GM19372 (cell line): ENCODE data around the gene DENND2A.
"Not testable (repeated sequence)": the region's sequence is repeated elsewhere in the genome, so short reads cannot be mapped to it uniquely, and the experiment has no call there.

Experiments
- ATAC-seq: cut with Tn5 transposase; IDR thresholded peaks from one replicate; pipeline ENCODE4 v1.9.1; 2021; ENCODE audit warnings: mild to moderate bottlenecking, low read depth, moderate library complexity; ENCODE audit not compliant: unreplicated experiment

DENND2A gene

GRCh38 chr7:140594131-140594691 is 46.4 kb downstream of the DENND2A start:
- ATAC-seq, result no peak

- ATAC-seq, result no peak
Measured at GRCh38 chr7:140593672-140593982, 47.0 kb downstream of the DENND2A start.

DNA sequence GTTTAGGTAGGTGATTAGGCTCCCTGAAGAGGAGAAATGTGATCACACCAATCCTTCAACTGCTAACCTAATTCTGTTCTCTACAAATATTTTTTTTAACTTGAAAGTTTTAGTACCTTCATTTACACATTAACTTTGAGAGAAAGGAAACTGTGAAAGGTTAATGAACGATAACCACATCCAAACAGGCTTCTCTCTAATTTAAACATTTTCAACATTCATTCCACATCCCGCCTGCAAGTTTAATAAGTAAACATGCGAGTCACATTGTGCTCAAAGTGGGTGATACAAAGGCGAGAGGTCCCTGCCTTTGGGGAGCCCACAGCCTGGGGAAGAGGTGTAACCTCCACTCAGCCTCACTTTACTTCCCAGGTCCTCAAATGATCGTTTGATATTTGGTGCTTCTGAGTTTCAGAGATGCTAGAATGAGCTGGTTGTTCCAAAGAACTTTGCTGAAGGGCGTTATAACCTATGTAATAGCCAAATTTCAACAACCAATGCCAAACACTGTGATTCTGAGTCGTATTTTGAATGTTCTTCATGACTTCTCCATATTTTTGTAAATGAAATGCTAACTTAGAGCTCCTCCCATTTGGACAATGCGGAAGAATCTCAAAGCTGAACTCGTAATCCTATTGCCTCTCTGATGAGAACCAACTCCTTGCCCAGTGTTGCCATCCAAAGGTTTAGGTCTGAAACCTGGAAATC is 47.5 kb downstream of the DENND2A start:
- no peak for ATAC-seq

DNA sequence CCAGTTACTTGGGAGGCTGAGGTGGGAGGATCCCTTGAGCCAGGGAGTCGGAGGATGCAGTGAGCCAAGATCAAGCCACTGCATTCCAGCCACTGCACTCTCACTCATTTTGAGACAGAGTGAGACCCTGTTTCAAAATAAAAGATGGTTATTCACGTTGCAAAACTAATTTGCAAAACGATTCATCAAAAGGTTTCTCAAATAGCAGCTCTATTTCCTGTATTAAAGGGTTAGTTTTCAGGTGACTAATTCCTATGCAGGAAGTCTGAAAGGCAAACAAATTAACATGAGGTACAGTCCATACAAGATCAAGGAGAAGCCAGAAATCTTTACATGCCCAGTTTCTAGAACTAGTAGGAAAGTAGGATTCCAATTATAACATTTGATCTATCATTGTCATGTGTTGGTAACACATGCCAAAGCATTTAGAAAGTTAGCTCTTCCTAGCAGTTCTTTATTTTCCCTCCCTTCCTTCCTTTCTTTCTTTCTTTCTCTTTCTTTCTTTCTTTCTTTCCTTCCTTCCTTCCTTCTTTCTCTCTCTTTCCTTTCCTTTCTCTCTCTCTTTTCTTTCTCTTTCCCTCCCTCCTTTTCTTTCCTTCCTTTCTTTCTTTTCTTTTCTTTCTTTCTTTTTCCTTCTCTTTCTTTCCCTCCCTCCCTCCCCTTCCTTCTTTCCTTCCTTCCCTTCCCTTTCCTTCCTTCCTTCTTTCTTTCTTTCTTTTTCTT is 49.3 kb downstream of the DENND2A start:
- no peak for ATAC-seq

- ATAC-seq, result no peak
Measured at GRCh38 chr7:140587243-140587642, 53.4 kb downstream of the DENND2A start.

DNA sequence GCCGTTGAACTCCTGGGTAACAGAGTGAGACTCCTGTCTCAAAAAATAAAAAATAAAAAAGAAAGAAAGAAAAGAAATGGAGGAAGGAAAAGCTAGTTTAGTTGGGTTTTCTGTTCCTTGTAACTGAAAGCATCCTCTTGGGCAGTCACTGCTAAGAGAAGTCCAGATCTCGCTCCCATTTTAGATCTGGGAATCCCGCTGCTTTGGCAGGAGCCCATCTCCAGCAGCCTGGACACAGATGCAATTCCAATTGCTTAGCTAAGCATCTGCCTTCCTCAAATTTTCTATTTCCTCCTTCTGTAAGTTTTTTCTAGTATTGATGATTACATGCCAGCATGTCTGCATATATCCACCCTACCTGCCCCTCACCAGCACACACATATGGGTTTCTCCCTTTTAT is 54.1 kb downstream of the DENND2A start:
- no peak for ATAC-seq

DNA sequence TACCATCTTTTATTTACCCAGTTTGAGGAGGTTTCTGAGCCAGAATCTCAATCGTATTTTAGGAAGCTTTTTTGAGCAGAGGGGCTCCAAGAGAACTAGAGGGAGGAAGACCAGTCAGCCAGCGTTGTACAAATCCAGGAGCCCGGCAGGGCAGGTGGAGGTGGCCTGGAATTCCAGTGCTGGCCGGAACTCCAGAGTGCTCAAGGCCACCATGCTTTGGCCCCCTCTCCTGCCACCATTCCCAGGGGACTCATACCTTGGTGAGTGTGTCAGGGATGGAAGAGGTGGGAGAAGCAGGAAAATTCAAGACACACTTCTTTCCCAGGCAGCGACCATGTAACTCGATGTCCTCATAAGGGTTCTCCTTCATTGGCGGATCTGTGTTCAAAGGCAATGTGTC is 55.3 kb downstream of the DENND2A start:
- ATAC-seq, result no peak

GRCh38 chr7:140584195-140584851 is 56.3 kb downstream of the DENND2A start:
- ATAC-seq, result no peak

DNA sequence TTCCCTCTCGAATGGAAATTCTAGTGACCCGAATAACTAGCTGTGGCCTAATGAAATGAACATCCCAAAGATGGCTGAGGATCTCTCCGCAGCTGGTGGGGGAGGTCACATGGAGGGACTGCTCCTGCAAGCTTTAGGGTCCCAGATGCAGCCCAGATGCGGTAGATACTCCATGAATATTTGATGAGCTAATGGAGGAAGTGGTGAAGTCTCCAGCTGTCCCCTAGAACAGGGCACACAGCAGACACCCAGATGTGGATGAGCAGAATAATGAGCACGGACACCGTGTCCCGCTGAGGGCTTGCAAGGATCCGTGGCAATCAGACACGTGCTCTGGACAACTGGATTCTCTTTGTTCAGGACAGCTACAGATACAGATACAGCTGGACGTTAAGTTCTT is 59.2 kb downstream of the DENND2A start:
- ATAC-seq, result no peak

GRCh38 chr7:140577651-140578050 is 63.0 kb downstream of the DENND2A start:
- no peak for ATAC-seq

- ATAC-seq, result no peak
Measured at GRCh38 chr7:140576589-140576988, 64.0 kb downstream of the DENND2A start.

GRCh38 chr7:140571538-140572122 is 69.0 kb downstream of the DENND2A start:
- ATAC-seq, result no peak

GRCh38 chr7:140570120-140570519 is 70.5 kb downstream of the DENND2A start:
- ATAC-seq, result no peak

DNA sequence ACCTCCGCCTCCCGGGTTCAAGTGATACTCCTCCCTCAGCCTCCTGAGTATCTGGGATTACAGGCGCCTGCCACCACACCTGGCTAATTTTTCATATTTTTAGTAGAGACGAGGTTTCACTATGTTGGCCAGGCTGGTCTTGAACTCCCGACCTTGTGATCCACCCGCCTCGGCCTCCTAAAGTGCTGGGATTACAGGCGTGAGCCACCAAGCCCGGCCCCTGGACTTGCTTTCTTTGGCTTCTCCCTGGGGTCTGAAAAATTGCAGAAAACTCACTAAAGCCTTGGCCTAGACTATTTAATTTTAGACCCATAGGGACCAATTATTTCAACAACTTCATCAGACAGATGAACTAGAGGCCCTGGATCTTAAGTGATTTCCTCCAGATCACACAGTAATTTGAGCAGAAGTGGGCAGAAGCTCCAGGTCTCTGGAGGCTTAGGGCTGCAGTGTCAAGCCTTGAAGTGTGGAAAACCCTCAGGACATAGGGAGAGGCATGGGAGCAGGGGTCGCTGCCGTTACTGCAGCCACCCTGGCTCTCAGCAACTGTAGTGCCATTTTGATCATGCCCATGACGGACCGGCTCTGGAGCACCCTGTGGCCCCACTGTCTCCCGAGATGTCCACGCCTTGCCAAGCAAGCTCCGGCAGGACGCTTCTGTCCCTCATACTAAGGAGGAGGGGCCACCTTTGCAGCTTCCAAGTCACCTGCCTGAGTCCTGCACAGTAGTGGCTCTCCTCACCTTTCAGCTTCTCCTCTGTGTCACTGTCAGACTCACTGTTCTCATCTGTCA is 72.4 kb downstream of the DENND2A start:
- ATAC-seq, result no peak

- not testable (repeated sequence) for ATAC-seq
Measured at GRCh38 chr7:140566186-140566585, 74.4 kb downstream of the DENND2A start.

DNA sequence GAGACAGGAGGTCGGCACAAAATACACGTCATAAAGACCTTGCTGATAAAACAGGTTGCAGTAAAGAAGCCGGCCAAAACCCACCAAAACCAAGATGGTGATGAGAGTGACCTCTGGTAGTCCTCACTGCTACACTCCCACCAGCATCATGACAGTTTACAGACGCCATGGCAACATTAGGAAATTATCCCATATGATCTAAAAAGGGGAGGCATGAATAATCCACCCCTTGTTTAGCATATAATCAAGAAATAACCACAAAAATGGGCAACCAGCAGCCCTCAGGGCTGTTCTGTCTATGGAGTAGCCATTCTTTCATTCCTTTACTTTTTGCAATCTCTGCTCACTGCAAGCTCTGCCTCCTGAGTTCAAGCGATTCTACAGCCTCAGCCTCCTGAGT is 74.9 kb downstream of the DENND2A start:
- not testable (repeated sequence) for ATAC-seq

GRCh38 chr7:140564643-140565042 is 76.0 kb downstream of the DENND2A start:
- ATAC-seq, result no peak

- no peak for ATAC-seq
Measured at GRCh38 chr7:140562926-140563481, 77.6 kb downstream of the DENND2A start.

GRCh38 chr7:140559410-140559809 is 81.2 kb downstream of the DENND2A start:
- ATAC-seq, result no peak
